VCaP (cell line): Measurements from ENCODE around the gene HRG.

Source experiments
- H3K27ac ChIP-seq: fragments of 450-650 bp; 2 replicates; pipeline ENCODE4 v1.5.1; 2017
- TF ChIP-seq, protein P1 (sequence below): fragments of 450-650 bp; conservative IDR thresholded peaks from 2 replicates; pipeline ENCODE4 v1.5.1; 2017; ENCODE audit warnings: mild to moderate bottlenecking, moderate library complexity

Gene HRG

DNA sequence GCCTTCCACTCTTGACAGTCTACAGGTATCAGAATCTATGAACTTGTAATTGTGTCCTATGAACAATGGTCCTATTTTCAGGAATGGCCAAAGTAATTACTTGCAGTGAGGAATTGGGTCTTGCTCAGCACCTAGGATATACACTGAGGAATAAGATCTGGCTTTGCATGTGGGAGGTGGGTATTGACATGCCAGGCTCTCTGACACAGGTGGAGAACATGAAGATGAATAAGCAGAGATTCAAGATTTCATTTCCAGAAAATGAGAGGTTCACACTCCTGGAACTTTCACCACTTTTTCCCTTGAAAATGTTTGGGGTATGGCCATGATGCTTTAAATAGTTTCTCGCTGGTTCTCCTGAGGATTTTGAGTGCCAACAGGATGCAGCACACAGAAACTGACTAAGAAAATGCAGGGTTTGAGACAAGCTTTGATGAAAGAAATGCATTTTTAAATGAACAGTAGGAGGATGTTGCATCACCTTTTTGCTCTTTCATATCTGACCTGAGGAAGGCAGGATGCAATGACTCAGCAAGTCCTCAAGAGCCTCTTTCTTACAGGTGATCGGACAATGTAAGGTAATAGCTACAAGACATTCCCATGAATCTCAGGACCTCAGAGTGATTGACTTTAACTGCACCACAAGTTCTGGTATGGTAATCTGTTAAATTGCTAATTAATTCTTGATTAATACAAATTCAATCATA is 3.7 kb downstream of the HRG start:
- TF ChIP-seq, protein P1, sequence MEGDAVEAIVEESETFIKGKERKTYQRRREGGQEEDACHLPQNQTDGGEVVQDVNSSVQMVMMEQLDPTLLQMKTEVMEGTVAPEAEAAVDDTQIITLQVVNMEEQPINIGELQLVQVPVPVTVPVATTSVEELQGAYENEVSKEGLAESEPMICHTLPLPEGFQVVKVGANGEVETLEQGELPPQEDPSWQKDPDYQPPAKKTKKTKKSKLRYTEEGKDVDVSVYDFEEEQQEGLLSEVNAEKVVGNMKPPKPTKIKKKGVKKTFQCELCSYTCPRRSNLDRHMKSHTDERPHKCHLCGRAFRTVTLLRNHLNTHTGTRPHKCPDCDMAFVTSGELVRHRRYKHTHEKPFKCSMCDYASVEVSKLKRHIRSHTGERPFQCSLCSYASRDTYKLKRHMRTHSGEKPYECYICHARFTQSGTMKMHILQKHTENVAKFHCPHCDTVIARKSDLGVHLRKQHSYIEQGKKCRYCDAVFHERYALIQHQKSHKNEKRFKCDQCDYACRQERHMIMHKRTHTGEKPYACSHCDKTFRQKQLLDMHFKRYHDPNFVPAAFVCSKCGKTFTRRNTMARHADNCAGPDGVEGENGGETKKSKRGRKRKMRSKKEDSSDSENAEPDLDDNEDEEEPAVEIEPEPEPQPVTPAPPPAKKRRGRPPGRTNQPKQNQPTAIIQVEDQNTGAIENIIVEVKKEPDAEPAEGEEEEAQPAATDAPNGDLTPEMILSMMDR, result no peak
- no peak overlapping the region for H3K27ac ChIP-seq

DNA sequence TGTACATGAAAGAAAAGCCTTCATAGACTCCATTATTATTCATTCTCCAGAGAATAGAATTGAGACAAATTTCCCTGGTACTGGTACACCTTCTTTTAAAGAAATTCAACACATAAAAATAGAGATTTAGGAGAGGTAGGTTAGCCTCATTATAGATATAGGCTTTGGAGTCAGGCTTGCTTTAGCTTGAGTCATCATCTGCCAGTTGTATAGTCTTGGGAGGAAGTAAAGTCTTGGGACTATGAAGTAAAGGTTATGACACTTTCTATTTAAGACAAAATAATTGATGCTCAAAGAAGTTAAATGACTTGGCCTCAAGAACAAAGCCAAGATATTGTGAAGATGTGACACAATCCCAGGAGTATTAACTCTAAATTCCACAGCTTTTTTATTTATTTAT is 4.3 kb downstream of the HRG start:
- no peak overlapping the region for H3K27ac ChIP-seq
- TF ChIP-seq, protein P1, result no peak

DNA sequence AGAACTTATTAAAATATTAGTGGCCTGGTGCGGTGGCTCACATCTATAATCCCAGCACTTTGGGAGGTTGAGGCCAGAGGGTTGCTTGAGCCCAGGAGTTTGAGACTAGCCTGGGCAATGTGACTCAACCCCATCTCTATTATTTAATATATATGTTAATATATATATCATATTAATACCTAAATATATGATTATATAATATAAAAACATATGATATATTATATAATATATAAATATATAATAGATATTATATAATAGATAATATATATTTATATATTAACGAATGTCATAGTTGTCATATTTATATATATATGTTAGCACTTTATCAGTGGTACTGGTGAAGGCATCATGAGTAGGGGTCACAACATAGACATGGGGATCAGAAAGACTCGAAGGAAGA is 5.2 kb downstream of the HRG start:
- TF ChIP-seq, protein P1, result no peak
- no peak overlapping the region for H3K27ac ChIP-seq

DNA sequence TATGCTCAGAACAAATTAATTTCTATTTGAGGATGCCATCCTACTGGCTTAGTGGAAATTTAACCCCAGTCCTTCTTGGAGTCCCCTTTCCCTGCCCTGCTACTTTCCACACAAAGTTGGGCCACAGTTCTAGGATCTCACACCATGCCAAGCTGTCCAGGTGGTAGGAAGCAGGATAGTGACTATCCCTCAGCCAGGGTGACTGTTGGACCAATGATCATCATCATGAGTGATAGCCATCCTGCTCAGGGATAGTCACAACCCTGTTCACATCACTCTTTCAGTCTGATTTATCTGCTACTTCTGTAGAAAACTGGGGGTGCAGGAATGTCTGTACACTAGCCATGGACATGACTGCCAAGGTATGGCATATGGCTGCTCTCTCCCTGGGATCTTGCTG is 12.8 kb downstream of the HRG start:
- H3K27ac ChIP-seq, result no peak overlapping the region
- TF ChIP-seq, protein P1, result no peak

DNA sequence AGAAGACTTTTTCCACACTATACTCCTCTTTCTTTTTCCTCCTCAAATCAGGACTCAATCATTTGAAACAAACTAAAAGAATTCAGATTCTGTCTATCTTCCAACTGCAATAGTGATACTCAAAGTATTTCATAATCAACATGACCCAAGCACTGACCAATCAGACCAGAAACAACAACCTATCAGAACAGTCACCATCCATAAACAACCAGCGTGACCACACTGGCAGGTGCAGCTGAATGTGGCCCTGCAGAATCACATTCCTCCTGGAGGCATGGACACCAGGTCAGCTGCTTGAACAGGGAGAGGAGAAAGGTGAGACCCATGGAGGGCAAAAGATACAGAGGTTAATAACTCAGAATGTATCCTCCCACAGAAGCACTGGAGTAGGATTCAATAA is 13.3 kb downstream of the HRG start:
- TF ChIP-seq, protein P1, result no peak
- no peak overlapping the region for H3K27ac ChIP-seq

DNA sequence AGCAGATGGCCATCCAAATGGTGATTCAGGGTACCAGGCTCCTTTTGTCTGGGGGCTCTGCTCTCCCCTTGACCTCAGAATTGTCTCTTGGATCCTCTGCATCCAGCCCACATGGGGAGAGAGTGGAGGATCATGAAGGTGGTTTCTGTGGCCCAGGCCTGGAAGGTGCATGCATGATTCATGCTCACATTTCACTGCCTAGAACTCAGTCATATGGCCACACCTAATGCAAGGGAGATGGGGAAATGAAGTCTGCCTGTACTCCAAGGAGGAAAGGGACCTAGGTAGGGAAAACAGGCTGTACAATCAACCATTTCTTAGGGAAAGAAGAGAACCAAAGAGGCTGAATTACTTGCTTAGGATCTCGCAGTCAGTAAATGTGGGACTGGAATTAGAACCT is 15.1 kb downstream of the HRG start:
- TF ChIP-seq, protein P1, result no peak
- no peak overlapping the region for H3K27ac ChIP-seq

DNA sequence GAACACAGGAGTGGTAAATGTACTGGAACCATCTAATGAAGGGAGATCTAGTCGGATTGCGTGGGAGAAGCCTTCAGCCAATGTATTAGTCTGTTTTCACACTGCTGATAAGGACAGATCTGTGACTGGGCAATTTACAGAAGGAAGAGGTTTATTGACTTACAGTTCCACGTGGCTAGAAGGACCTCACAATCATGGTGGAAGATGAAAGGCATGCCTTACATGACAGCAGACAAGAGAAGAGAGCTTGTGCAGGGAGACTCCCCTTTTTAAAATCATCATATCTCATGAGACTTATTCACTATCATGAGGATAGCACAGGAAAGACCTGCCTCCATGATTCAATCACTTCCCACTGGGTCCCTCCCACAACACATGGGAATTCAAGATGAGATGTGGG is 17.0 kb downstream of the HRG start:
- TF ChIP-seq, protein P1, result no peak
- H3K27ac ChIP-seq, result no peak overlapping the region
